Kidney glomerular epithelial cell (primary cell): ENCODE results near the gene ARID3A.
"Not testable (repeated sequence)": the region's sequence is repeated elsewhere in the genome, so short reads cannot be mapped to it uniquely, and the experiment has no call there.

Experiments used
- DNase-seq: peaks from one replicate; lab custom pipeline; 2025; lab: John Stamatoyannopoulos, UW

ARID3A gene

DNA sequence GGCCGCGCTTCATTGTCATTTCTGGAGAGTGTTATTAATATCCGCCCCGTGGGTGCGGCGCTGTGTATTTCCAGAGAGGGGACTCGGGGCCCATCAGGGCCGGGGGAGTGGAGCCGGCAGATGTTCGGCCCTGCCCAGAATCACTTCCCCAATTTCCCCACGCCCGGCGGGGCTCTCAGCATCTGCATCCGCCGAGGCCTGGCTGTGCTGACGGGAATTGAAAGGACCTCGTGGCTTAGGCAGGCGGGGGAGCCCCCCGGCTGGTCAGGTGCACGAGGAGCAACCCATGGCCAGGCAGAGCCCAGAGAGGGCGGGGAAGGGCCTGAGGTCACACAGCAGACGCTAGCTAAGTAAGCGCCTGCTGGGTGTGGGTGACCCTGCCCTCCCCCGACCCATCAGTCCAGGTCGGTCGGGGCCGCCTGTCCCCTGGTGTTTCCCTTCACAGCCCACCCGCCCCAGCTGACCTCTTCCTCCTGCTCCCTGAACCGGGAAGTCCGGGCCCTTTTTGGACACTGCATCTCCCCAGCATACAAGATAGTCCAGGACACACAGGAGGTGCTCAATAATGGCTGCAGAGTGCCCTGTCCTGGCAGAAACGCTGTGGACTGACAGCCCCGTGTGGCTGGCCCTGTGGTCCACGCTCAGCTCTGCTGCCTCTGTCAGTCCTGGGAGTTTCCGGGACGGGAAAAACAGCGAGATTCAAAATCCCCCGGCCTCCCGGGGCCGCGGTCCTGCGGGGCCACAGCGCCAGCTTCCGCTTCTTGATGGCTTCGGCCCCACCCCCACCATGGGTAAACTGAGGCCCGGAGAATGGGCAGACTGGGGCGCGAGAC is 22.1 kb downstream of the ARID3A start:
- no peak for DNase-seq

DNA sequence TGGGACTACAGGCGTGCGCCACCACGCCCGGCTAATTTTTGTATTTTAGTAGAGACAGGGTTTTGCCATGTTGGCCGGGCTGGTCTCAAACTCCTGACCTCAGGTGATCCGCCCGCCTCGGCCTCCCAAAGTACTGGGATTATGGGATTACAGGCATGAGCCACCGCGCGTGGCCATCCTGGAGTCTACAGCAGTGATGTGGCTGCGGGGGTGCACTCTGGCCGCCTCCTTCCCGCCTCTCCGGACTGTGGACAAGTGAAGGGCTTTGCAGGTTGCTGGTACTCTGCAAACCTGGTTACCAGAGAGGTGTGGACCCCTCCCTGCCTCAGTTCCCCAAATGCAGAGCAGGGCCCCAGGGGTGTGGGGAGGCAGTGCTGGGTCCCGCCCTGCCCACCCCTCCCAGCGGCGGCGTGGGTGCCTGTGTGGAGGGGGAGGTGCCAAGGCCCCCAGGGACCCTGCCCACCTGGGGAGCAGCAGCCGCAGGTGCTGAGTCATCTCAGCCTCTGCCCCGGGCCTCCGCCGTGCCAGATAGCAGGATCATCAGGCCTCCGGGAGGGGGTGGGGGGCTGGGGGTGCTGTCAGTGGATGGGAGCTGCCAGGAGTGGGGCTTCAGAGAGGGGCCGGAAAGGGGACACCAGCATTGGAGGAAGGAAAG is 23.1 kb downstream of the ARID3A start:
- no peak for DNase-seq

DNA sequence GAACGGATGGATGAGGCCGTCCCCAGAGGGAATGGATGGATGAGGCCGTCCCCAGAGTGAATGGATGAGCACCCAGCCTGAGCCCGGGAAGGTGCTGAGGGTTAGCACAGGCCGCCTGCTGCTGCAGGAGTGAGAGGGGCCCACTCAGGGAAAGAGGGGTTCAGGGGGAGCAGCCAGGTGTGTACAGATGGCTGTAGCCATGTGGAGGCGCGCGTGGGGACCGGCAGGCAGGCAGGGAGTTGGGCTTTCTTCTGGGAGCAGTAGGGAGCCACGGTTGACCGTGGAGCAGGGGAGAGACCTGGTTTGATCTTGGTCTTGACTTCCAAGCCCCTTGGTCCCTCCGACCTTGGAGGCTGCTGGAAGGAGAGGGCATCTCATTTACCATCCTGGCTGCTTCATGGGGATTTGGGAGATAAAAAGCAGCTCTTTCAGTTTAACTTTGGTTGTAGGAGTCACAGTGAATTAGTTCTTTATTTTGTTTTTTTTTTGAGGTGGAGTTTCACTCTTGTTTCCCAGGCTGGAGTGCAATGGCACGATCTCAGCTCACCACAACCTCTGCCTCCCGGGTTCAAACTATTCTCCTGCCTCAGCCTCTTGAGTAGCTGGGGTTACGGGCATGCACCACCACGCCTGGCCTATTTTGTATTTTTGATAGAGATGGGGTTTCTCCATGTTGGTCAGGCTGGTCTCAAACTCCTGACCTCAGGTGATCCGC is 24.7 kb downstream of the ARID3A start:
- no peak for DNase-seq

DNA sequence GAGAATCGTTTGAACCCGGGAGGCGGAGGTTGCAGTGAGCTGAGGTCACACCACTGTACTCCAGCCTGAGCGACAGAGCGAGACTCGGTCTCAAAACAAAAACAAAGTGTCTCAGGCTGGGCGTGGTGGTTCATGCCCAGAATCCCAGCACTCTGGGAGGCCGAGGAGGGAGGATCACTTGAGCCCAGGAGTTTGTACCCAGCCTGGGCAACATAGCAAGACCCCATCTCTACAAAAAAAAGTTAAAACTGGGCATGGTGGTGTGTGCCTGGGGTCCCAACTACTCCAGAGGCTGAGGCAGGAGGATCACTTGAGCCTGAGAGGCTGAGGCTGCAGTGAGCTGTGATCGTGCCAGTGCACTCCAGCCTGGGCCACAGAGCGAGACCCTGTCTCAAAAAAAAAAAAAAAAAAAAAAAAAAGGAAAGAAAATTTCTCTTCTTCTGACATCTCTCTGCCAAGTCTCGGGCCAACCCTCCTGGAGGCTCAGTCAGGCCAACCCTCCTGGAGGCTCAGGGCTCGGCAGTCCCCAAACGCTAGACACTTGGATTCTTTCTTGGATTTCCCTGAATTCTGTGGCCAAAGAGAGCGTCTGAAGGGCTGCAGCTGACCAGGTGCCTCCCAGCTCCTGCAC is 26.3 kb downstream of the ARID3A start:
- no peak for DNase-seq

DNA sequence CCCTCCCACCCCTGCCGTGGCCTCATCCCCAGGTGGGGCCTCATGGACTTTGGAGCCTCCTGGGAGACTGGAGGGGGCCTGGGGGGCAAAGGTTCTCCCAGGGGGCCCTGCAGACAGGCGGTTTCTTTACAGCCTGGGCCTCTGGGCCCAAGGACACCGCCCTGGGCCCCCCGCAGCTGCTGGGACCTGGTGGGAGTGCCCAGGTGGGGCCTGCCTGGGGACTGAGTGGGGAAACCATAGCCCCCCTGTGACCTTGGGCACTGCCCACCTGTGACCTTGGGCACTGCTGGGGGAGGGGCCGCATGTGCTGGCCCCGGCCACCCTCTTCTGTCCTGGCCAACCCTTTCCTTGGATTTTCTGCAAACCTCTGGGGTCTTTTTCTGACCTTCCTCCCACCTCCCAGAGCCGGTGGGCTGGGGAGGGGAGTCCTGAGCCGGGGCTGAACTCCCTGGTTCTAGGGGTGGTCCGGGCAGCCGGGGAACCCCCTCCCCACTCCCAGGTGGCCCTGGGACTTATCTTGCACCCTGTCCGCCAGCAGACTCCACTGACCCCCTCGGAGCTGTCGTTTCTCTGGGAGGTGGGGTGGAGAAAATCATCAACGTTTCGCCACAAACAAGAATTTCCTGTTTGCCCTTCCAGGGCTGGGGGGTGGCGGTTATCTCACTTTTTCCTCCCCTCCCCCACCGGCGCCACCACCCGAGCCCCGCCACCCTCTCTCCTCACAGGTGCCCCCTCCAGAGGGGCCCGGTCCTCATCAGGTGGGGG is 27.0 kb downstream of the ARID3A start:
- DNase-seq = no peak

DNA sequence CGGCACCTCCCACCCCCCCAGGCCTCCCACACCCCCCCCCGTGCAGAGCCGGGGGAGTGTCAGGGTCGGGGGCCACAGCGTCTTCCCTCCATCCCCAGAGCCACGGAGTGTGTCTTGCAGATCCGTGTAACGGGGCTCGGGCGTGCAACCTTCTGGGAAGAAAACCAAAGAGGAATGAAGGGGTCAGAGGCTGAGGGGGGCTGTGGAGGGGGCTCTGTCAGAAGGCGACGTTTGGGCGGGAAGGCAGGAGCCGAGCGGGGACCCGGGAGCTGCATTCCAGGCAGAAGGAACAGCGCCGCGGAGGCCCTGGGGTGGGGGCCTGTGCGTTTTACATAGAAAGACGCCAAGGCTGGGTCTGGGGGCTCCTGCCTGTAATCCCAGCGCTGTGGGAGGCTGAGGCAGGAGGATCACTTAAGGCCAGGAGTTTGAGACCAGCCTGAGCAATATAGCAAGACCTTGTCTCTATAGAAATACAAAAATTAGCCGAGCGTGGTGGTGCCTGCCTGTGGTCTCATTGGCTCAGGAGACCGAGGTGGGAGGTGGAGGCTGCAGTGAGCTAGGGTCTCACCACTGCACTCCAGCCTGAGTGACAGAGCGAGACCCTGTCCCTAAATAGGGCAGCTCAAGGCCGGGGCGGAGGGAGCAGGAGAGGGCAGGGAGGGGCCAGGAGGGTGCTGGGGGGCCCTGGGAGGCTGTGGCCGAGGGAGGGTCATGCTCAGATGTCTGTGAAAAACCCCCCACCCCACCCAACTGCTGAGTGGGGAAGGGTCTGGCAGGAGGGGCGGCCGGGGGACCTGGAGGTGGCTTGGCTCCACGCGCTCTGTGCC is 27.8 kb downstream of the ARID3A start:
- no peak for DNase-seq

DNA sequence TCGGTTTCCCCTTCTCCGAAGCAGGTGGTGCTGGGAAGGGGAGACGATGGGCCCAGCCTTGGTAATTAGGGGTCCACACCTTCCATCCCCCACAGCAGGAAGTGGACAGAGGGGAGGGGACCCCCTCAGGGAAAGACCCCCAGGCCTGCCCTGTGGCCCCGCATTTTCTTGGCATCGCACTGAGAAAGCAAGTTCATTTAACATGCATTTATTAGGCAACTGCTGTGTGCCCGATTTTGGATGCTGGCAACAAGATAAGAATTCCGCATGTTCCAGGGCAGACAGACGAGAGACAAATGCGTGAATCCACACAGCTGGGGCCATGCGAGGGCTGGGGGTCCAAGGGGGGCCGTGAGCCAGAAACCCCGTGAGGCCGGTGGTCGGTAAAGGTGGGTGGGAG is 28.4 kb downstream of the ARID3A start:
- DNase-seq = no peak

DNA sequence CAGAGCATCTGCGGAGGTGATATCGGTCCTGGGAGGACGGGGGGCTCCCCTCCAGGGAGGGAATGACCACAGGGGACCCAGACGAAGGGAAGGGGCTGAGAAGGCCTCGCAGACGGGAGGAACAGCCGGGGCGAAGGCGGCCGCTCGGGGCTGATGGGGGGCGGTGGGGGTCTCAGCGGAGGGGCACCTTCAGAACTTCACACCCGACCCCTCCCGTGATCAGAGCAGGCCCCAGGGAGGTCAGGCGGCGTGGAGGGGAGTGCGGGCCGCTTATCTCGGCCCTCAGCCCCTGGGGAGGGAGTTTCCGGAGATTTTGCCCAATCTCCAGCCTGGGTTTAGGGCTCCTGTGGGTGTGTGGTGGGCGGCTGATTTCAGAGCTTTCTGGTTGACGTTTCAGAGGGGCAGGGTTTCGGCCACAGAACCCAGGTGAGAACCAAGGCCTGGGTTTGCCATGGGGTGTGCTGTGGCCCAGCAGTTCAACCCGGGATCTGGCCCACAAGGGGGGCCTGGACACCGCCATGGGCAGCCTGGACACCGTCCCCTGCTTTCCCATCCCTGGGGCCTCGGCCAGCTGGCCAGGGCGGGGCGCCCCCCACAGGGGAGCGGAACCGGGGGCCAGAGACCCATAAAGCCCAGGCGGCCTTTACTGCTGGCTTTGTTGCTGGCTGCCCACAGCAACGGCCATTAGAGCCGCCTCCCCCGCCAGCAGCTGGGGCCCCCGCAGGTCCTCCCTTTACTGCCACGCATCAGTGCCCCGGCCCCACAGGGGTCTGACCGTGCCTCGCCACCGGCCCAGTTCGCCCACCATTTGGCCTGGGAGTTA is 29.0 kb downstream of the ARID3A start:
- DNase-seq = no peak

DNA sequence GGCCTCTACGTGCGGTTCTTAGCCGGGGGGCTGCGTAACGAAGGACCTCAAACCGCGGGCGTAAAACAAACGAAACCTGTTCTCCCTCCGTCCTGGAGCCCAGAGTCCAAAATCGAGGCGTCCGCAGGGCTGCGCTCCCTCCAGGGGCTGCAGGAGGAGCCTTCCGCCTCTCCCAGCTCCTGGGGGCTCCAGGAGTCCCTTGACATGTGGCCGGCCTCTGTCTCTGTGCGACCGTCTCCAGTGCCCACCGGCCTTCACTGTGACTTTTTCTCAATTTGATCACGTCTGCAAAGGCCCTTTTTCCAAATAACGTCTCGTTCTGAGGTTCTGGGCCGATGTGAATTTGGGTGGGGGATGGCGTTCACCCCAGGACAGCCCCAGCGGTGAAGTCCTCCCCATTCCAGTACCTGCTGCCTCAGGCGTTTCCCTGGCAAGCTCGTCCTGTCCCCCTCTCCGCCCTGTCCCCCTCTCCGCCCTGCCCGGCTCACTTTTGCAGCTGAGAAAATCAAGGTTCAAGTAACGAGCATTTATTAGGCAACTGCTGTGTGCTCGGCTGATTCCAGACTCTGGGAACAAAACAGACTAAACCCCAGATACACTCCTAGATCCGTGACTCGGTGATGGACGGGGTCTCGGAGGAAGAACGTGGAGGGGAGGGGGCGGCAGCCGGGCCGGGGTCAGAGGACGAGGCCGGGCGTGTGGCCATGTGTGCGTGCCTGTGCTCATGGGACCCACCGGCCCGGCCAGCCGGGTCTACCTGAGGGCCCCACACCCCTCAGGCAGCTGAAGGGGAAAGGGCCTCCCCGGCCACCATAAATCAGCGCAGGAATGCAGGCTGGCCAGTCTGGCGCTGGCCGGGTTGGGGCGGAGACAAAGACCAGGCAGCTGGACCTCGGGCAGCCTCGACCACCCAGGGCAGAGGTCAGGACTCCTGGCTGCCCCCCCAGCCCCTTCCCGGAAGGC is 30.2 kb downstream of the ARID3A start:
- no peak for DNase-seq

DNA sequence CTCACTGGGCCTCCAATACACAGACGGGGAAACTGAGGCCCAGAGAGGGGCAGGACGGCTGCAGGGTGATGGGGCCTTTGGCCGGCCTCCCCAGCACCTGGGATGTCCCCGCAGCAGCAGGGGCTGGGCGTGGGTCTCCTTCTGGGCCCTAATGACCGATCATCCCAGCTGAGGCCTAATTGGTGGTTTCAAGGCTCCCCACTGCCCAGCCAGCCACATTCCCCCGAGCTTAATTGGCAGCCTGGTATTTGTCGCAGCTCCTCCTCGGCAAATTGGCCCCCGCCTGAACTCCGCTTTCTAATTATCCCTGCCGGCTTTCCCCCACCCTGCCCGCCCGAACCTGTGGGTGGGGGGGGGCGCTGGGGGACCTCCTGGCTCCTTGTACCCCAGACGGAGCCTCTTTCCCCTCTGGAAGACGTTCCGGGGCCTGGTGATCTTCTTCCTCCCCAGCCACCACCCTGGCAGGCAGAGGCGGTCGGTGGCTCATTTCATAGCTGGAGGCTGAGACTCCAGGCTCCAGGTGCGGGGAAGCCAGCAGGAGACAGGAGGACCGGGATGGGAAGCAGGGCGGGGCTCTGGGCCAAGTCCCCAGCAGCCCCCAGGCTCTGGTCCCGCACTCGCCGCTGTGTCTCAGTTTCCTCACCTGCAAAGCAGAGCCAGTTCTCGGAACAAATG is 31.1 kb downstream of the ARID3A start:
- no peak for DNase-seq

DNA sequence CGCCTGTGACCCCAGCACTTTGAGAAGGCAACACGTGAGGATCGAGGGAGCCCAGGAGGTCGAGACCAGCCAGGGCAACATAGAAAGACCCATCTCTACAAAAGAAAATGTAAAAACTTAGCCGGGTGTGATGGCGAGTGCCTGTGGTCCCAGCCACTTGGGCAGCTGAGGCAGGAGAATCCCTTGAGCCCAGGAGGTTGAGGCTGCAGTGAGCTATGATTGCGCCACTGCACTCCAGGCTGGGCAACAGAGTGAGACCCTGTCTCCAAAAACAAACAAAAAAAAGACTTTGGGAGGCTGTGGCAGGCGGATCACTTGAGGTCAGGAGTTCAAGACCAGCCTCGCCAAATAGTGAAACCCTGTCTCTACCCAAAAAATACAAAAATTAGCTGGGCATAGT is 31.7 kb downstream of the ARID3A start:
- not testable (repeated sequence) for DNase-seq

DNA sequence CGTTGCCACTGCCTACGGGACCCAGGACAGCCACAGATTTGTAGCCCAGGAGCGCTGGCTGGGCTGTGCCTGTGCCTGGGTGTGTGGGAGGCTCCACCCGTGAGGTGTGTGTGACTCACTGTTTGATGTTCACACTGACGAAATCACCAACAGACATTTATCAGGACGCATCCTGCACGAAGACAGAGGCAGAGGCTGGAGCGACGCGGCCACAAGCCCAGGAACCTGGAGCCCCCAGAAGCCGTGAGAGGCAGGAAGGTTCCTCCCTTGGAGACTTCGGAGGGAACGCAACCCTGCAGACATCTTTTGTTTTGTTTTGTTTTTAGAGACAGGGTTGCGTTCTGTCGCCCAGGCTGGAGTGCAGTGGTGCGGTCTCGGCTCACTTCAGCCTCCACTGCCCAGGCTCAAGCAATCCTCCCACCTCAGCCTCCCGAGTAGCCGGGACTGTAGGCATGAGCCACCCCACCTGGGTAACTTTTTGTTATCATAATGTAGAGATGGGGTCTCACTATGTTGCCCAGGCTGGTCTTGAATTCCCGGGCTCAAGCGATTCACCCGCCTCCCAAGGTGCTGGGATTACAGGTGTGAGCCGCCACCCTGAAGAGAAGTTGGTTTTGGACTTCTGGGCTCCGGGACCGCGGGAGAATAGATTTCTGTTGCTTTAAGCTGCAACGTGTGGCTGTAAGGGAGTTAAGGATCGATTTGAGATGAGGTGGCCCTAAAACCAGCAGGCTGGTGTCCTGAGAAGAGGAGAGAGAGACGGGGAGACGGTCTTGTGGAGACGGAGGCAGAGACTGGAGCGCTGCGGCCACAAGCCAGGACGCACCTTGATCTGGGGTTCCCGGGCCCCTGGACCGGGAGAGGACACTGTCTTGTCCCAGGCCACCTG is 33.4 kb downstream of the ARID3A start:
- DNase-seq = peak; percentile 30

DNA sequence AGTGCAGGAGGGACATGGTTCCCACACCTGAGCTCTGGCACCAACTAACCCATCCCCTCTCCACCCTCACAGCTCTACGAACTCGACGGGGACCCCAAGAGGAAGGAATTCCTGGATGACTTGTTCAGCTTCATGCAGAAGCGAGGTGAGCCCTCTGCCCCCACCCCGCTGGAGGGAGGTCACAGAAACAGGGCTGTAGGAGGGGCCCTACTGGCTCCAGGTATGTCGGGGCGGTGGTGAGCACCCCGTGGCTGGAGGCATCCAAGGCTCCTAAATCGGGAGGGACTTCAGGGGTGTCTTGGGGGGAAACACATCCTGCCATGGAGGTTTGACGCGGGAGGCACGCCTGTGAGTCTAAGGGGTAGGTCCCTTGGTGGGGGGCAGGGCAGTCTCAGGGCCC is 34.2 kb downstream of the ARID3A start:
- no peak for DNase-seq

DNA sequence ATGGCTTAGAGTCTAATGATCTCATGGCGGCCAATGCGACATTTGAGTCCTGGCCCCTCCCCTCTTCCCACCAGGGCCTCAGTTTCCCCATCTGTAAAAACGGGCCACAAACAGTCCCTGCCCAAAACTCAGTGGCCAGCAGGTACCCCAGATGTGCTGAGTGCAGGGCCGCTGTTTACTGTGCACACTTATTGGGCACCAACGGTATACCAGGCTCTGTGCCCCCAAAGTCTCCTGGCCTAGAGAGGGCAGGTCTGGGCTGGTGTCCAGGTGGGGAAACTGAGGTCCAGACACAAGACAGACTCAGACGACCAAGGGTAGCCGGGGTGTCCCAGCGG is 34.7 kb downstream of the ARID3A start:
- no peak for DNase-seq

DNA sequence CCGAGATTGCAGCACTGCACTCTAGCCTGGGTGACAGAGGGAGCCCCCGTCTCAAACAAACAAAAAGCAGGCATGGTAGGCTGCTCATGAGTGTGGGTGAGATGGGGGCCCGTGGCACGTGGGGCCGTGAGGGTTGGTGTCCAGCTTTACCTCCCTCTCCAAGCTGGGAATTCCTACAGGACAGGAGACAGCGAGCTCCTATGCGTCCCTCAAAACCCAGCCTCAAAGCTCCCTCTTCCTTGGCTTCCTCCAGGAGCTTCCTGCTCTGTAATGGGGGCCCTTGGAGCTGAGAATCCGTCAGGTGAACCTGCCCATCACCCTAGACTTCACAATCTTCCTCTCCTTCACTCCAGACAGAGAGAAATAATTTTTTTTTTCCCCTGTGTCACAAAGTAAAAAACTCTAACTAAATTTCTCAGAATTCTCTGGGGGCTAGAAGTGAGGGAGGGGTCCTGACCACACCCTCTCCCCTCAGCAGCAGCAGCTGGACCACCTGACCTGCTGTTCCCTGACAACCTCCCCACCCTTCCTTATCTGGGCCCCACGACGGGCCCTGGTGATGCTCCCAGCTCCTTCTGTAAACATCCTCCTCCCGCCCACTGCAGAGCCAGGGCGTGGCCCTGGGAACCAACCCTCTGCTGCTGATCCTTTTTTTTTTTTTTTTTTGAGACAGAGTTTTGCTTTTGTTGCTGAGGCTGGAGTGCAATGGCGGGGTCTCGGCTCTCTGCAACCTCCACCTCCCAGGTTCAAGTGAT is 36.2 kb downstream of the ARID3A start:
- DNase-seq = no peak

DNA sequence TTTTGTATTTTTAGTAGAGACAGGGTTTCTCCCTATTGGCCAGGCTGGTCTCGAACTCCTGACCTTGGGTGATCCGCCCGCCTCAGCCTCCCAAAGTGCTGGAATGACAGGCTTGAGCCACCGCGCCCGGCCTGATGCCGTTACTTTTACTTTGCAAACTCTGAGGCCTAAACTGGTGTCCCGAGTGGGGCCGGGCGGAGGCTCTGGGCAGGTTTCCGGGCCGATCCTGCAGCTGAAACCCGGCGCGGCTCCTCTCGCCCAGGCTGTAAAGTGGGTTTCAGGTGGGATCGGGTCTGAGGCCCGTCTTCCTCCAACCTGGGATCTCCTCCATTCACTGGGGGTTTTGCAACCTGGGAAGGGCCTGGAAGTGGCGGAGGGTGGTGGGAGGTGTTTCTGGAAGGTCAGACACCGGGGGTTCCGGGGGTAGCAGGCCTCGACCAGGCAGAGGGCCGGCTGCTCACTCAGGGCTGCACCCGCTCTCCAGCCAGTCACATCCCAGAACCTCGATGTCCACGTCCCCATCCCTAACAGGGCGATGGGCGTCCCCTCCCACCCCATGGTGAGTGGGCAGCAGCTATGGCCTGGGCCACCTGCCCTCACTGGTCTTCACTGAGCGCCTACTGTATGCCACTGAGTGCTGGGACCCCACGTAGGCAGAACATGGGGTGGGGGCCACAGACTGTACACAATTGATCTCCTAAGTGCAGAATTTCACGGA is 37.0 kb downstream of the ARID3A start:
- no peak for DNase-seq
